NCI-H226 (cell line): Measurements from ENCODE around the gene RNF150.
"Not testable (repeated sequence)": the region's sequence is repeated elsewhere in the genome, so short reads cannot be mapped to it uniquely, and the experiment has no call there.

Experiments used
- DNase-seq: peaks from one replicate; pipeline ENCODE4 v3.0.0-alpha.2; 2015

The RNF150 gene

GRCh38 chr4:140856621-140857062 is 276.6 kb downstream of the RNF150 start:
- peak; percentile 55 for DNase-seq

GRCh38 chr4:140854168-140854567 is 279.1 kb downstream of the RNF150 start:
- no peak for DNase-seq

- DNase-seq = no peak
These were observed 281.5 kb downstream of the RNF150 start for GRCh38 chr4:140851804-140852203.

- DNase-seq = no peak
These were observed 282.1 kb downstream of the RNF150 start for GRCh38 chr4:140851032-140851636.

GRCh38 chr4:140849526-140849925 is 283.7 kb downstream of the RNF150 start:
- DNase-seq = no peak

- DNase-seq = no peak
These were observed 286.5 kb downstream of the RNF150 start for GRCh38 chr4:140846736-140847135.

- DNase-seq = no peak
These were observed 289.2 kb downstream of the RNF150 start for GRCh38 chr4:140844061-140844460.

- DNase-seq = no peak
These were observed 292.1 kb downstream of the RNF150 start for GRCh38 chr4:140841186-140841585.

GRCh38 chr4:140839888-140840790 is 293.1 kb downstream of the RNF150 start:
- DNase-seq = no peak

GRCh38 chr4:140839406-140839805 is 293.9 kb downstream of the RNF150 start:
- DNase-seq = no peak

- no peak for DNase-seq
These were observed 295.5 kb downstream of the RNF150 start for GRCh38 chr4:140837736-140838135.

- DNase-seq = no peak
These were observed 298.3 kb downstream of the RNF150 start for GRCh38 chr4:140834839-140835495.

- no peak for DNase-seq
These were observed 300.0 kb downstream of the RNF150 start for GRCh38 chr4:140833280-140833679.

GRCh38 chr4:140829825-140830224 is 303.4 kb downstream of the RNF150 start:
- DNase-seq = no peak

GRCh38 chr4:140826701-140827027 is 306.6 kb downstream of the RNF150 start:
- no peak for DNase-seq

- DNase-seq = not testable (repeated sequence)
These were observed 312.7 kb downstream of the RNF150 start for GRCh38 chr4:140820520-140820919.

GRCh38 chr4:140819610-140820009 is 313.7 kb downstream of the RNF150 start:
- no peak for DNase-seq

- DNase-seq = no peak
These were observed 314.8 kb downstream of the RNF150 start for GRCh38 chr4:140818433-140818832.

GRCh38 chr4:140816806-140817510 is 316.3 kb downstream of the RNF150 start:
- DNase-seq = no peak

GRCh38 chr4:140813804-140814203 is 319.5 kb downstream of the RNF150 start:
- DNase-seq = no peak

GRCh38 chr4:140812916-140813315 is 320.4 kb downstream of the RNF150 start:
- no peak for DNase-seq

GRCh38 chr4:140811429-140811828 is 321.8 kb downstream of the RNF150 start:
- no peak for DNase-seq

GRCh38 chr4:140810591-140811169 is 322.6 kb downstream of the RNF150 start:
- DNase-seq = not testable (repeated sequence)
